GM18870 (cell line): ENCODE data around the gene AP3D1.
A peak's percentile ranks its signal among the peaks of the same experiment; 100 is the strongest.
"Not testable (repeated sequence)": the region's sequence is repeated elsewhere in the genome, so short reads cannot be mapped to it uniquely, and the experiment has no call there.

Source experiments
- ATAC-seq: cut with Tn5 transposase; IDR thresholded peaks from one replicate; pipeline ENCODE4 v1.9.1; 2021; ENCODE audit warnings: moderate library complexity; ENCODE audit not compliant: unreplicated experiment

The AP3D1 gene

DNA sequence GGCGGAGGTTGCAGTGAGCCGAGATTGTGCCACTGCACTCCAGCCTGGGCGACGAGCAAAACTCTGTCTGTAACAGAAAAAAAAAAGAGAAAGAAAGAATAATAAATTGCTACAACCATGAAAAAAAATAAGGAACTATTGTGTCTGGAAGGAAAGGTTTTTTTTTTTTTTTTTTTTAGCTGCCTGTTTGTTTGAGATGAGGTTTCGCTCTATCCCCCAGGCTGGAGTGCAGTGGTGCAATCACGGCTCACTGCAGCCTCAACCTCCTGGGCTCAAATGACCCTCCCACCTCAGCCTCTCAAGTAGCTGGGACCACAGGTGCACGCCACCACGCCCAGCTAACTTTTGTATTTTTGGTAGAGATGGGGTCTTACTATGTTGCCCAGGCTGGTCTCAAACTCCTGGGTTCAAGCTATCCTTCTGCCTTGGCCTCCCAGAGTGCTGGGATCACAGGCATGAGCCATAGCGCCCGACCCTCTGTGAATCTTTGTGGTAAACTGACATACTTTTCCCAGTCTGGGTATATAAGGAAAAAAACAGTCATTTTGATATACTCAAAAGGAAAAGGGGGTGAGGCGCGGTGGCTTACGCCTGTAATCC is 59.3 kb downstream of the AP3D1 start:
- ATAC-seq = not testable (repeated sequence)

DNA sequence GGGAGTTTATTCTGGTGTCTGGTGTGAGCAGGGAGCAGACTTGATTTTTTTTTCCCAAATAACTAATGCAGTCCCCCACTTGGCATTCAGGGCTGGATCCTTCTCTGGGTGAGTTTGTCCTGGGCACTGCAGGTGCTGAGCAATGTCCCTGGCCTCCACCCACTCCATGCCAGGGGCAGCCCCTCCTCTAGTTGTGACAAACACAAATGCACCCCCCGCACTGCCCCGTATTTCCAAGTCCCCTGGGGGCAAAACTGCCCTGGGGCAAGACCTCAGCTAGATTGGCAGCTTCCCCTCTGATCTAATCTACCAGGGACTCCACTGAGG is 61.7 kb downstream of the AP3D1 start:
- ATAC-seq = no peak

DNA sequence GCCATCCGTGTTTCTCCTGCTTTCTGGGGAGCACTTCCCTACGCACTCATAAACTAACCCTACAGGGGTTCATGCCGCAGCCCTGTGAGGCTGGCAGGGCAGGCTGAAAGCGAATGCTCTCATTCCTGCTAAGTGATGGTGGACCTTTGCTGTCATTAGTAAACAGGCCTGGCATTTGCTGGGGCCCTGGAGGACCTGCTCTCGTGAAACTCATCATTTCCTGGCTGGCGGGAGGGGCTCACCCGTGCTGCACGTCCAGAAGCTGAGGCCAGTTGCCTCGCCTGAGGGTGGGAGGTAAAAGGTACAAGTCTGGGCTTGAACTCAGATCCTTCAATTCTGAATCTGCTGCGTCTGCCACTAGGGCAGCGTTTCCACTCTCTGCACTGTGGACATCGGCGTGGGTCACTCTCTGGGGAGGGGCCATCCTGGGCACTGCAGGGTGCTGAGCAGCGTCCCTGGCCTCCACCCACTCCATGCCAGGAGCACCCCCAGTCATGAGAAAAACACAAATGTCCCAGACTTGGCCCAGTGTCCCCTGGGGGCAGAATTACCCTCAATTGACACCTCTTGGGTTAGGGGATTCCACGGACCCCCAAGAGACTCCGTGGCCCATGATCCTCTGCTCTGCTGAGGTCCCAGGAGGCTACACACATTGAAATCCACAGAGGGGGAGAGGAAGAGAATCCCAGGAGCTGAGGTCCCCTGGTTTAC is 62.2 kb downstream of the AP3D1 start:
- ATAC-seq = no peak

DNA sequence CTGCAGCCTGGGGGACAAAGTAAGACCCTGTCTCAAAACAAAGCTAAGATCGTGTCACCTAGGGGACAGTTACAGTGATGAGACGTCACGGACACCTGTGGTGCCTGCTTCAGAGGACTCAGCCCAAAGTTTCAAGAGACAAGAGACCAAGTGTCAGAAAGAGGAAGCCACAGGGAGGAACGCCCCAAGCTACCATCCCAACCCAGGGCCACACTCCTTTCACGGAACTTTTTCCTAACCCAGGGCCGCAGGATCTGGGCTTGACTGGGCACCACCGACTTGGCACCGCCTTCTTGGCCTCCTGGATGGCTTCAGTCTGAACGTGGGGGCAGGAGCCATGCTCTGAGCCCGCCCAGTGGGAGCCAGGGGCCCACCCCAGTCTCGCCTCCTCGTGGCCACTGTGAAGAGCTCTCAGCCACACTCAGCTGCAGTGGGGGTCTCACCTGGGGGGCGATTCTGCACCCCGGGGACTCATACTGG is 63.7 kb downstream of the AP3D1 start:
- ATAC-seq = no peak

DNA sequence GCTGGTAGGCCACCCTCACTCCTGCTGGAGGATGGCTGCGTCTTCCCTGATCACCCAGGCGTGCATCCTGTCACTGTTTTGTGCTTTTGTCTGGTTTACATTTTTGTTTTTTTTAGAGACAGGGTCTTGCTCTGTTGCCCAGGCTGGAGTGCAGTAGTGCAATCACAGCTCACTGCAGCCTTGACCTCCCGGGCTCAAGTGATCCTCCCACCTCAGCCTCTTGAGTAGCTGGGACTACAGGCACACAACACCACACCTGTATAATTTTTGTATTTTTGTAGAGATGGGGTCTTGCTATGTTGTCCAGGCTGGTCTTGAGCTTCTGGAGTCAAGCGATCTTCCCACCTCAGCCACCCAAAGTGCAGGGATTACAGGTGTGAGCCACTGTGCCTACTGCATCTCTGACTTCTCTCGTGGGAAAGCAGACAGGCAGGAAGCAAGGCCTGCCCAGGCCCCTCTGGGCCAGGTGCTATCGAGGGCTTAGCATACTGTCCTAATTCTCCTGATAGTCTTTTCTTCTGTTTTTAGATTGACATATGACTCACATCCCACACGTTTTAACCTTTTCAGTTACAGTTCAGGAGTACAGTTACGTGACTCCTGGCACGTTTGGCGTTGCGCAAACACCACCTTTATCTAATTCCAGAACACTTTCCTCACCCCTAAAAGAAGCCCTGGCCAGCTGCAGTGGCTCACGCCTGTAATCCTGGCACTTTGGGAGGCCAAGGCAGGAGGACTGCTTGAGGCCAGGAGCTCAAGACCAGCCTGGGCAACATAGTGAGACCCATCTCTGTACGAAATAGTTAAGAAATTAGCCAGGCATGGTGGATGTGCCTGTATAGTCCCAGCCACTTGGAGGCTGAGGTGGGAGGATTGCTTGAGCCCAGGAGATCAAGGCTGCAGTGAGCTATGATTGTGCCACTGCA is 64.4 kb downstream of the AP3D1 start:
- ATAC-seq = peak; percentile 26

DNA sequence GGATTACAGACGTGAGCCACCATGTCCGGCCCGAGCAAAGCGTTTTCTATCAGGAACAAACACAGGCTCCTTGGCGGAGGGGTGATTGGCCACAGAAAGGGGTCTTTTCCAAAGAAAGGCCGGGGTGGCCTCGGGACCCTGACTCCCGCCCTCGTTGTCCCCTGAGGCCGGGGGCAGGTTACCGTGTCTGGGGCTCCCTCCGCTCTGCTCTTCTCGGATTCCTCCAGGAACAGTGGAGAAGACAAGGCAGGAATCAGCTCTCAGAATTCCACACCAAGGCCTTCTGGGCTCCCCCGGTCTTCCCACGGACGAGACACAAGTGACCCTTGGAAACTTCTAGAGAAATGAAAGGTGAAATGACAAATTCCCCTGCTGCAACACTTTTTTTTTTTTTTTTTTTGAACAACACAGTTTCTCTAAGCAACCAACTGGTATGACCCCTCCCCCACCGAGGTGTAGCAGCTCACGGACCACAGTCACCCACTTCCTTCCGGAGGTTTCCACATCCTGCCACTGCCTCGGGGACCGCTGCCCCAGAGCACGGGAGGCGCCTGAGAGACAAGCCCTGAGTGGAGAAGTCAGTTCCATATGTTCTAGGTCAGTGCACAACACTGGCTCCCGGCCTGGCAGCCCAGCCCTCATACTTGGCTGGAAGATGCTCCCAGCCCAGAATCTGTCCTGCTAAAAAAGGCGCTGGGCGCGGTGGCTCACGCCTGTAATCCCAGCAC is 66.2 kb downstream of the AP3D1 start:
- ATAC-seq = peak; percentile 24

DNA sequence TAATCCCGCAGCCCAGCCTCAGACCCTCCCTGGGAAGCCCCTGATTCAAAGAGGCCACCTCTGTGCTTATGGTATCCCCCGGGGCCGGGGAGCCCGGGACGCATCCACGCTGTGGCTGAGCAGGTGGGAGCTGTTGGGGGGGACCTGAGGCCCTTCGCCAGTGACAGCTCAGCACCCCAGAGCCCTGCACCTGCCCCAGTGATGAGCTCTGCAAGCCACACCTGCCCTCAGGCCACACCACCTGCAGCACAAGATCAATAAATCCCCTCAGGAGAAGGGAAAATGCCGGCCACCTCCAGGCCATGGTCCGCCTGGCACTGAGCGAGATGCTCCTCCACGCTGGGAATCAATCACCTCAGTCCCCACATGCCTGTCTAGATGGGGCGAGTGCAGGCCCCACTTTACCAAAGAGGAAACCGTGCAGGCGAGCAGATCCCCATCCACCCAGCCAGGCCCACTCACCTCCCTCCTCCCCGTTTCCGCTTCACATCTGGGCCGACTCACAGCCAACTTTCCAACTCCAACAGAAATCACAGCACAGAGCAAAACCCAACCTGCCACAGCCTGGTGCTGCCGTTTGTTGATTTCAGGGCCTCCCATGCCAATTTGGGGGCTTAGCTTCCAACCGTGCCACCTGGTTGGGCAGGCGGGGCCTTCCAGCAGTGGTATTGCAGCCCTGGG is 68.1 kb downstream of the AP3D1 start:
- no peak for ATAC-seq

DNA sequence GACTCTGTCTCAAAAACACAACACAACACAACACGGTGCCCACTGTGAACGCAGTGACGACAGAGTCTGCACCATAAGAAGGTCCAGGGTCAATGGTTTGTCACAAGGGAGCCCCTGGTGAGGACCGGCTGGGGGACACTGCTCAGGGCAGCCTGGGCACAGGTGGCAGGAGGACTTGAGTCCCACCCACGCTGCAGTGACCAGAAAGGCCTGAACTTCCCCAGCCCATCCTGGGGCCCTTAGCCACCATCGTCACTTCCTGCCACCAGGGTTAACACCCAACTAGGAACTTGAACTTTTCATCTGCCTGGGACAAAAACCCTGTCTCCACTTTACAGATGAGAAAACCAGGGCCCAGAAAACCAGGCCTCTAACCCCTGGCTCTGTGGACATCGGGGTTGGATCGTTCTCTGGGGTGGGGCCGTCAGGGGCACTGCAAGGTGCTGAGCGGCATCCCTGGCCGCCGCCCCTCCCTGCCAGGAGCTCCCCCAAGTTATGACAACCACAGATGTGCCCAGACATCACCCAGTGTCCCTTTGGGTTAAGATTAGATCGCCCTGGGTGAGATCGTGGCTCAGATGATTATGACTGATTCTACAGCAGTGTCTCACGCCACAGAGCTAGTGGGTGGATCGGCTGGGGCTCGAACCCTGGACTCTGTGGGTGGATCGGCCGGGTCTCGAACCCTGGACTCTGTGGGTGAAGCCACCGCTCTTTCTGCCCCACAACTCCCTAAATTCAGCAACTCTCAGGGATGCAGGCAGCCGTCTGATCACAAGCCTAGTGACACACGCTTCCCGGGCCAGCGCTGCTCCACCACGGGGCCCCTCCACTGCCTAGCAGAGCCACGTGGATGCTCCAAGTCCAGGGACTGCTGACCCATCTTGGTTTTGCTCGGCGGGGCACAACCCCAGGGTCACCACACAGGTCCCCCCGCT is 69.2 kb downstream of the AP3D1 start:
- no peak for ATAC-seq

DNA sequence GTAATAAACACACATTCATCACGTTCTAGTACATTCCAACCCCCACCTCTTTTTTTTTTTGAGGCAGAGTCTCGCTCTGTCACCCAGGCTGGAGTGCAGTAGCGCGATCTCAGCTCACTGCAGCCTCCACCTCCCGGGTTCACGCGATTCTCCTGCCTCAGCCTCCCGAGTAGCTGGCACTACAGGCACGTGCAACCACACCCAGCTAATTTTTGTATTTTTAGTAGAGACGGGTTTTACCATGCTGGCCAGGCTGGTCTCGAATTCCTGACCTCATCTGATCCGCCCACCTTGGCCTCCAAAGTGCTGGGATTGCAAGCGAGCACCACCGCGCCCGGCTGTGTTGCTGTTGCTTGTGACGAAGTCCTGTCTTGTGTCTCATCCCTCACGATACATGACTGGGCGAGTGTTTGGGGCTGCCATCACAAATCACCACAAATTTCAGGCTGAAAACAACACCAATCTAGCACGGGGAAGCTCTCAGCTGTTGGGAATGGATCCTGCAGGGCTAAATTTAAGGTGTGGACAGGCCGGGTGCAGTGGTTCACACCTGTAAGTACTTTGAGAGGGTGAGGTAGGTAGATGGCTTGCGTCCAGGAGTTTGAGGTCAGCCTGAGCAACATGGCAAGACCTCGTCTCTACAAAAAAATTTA is 70.9 kb downstream of the AP3D1 start:
- no peak for ATAC-seq

DNA sequence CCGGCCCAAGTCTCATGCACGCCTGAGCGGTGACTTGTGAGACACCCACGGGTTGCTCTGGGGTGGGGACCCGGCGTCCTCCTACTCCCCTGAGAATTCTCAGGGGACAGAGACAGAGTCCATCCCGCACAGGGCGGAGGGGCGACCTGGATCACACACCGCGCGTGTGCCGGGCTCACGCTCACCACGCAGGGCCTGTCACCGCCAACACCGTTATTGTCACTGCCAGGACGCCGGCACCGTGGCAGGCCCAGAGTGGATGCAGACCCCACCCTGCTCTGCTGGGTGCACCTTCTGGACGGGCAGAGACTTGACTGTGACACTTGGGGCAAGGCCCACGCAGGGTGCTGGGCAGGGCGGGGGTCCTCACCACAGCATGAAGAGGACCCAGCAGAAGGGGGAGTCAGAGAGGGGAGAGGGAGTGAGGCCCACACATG is 71.5 kb downstream of the AP3D1 start:
- ATAC-seq = no peak

DNA sequence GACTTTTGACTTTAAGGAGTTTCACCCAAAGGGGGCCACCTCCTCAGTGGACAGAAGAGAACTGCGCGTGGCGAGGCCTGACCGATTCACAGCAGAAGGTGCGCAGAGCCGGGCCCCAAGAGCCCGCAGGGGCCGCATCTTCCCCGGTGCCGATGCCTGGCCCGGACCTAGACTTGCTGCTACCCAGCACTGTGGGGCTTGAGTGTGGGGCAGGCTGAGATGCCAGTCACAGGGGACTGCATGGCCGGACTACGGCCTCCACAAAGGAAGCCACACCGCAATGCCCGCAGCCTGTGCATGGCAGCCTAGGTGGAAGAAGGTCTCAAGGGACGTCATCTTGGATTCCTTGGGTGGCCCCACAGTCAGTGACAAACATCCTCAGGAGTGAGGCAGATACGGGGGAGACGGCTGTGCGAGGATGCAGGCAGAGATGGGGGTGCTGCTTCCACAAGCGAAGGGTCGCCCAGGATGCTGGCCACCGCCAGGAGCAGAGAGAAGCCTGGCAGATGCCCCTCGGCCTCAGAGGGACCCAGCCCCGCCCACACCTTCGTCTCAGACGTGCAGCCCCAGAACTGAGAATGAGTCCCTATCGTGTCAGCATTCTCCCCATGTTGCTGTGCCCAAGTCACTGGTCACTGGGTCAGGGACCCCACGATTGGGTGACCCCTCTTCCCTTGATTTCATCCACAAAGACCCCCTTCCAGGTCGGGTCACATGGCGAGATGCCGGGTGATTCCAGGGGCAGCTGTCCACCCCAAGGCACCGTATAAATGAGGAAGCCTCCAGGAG is 72.1 kb downstream of the AP3D1 start:
- no peak for ATAC-seq

DNA sequence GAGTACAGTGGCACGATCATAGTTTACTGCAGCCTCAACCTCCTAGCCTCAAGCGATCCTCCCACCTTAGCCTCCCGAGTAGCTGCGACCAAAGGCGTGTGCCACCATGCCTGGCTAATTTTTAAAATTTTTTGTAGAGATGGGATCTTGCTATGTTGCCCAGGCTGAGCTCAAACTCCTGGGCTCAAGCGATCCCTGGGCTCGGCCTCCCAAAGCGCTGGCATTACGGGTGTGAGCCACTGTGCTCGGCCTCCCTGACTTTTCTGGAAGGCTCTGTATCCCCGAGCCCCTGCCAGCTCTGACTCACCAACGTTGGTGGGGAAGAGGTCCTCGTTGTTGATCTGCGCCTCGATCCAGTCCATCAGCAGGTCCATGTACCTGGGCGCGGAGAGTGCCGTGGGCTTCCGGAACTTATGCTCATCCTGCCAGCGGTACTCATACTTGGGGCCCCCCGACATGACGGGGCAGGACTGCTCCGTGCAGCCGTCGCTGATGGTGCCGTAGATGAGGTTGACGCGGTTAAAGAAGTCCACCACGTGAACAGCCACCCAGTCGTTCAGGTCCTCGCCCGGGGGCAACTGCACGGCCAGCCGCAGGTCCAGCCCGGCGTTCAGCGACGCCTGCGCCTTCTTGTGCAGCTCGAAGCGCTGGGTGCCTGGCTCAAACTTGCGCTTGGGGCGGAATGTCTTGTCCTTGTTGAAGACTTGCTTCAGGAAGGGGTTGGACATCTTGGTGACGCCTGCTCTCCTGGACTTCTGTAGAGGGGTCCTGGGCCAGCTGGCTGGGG is 73.3 kb downstream of the AP3D1 start:
- no peak for ATAC-seq

DNA sequence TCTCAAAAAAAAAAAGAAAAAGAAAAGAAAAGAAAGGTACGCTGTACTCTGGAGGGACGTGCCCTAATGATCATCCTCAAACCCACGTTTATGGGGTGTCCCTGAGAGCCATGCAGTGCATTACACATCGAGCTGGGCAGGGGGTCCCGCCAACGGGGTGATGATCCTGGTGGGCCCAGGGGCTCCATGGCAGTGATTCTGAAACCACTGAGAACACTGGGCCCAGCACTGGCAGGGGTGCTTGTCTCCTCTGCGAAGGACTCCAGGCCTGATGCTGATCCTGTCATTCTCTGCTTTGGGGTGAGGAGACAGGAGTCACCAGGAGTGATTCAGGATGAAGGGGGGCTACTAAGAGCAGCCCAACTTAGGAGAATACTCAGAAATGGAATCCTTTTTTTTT is 74.0 kb downstream of the AP3D1 start:
- ATAC-seq = no peak

DNA sequence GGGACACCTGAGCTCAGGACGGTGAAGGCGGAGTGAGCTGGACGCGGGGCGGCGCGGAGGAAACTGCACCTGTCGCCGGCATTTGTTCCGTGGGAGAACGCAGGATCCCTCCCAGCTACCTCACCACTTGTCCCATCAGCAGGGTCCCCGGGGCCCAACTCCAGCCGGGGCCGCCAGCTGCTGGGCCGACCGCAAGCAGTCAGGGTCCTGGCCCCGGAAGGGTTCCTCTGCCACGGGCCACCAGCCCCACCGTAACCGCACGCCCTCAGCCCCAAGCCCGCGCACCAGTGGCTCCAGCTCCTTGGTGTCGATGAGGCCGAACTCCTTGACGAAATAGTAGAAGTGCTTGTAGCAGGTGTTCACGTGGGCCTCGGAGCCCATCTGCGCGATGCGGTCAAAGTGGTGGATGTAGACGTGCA is 74.8 kb downstream of the AP3D1 start:
- no peak for ATAC-seq

DNA sequence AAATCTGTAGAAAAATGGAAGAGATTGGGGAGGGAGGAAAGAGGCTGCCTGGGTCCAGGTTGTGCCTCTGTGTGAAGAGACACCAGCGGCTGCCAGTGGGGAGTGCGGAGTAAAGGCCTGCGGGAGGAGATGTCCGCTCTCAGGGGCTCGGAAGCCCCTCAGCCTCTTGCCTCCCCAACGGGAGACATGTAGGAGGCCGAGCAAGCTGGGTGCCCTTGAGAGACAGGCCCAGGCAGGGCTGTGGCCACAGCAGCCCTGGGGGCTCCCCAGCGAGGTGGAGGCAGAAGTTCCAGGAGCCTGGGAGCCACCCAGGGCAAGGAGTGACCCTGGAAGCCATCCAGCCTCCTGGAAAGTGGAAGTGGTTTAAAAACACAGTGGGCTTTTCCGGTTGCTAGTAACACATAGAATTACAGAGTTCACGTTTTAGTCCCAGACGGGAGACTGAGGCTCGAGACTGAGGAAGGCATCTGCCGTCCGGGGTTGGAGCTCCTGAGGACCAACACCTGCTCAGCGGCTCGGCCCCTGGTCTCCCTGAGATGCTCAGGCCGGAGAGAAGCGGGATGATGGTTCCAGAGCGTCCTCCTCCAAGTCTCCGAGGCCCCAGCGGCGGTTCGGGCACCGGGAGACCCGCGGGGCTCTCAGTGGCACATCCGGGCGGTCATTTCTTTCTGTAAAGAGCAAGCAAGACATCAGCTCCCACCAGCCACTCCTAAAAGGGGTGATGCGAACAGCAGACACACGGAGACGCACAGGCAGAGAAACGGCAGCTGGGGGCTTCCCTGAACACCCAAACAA is 78.4 kb downstream of the AP3D1 start:
- ATAC-seq = no peak

DNA sequence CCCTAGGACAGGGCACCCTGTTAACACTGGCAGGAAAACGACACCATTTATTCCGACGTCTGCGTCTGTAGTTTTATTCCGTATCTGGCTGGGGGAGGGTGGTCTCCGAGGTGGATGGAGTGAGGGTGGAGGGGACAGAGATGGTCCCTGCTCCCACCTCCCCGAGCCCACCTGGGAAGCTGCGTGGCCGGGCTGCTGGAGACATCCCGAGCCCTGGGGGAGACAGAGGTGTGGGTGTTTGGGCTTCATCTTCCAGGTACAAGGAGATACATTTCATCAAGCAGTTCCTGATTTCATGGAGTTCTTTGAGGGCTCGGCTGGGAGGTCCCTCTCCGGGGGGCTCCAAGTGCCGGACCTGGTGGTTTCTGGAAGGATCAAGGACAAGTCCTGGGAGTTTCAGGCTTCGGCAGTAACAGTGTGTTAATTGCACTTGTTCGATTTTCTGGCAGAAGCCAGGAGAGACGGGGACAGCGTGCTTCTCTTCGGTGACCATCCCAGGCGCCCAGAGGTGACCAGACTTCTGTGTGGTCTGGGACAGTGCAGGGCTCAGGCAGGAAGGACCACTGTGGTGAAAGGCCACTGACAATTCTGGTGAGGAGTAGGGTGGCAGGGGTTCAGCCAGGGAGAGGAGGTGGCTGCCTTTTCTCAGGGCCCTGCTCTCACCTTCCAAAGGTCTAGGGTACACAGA is 80.2 kb downstream of the AP3D1 start:
- ATAC-seq = no peak
